ENCODE measurements around the gene NRSN2.
A peak's percentile ranks its signal among the peaks of the same experiment; 100 is the strongest.
"Not testable (repeated sequence)": the region's sequence is repeated elsewhere in the genome, so short reads cannot be mapped to it uniquely, and the experiment has no call there.

NRSN2 gene

GRCh38 chr20:325045-325888 lies 21.6 kb upstream of the NRSN2 start, which contains the start of gene SOX12:
TSS of gene SOX12 (plus strand) at chr20:325552. CDS start at chr20:325925, 373 bp downstream.
- DNase-seq (ENCODE audit: low spot score): peak; percentile 94

- DNase-seq (ENCODE audit: low spot score): peak; percentile 29
These were observed 20.8 kb upstream of the NRSN2 start for GRCh38 chr20:325889-326644.

- DNase-seq (ENCODE audit: low spot score): peak; percentile 30
These were observed 20.2 kb upstream of the NRSN2 start for GRCh38 chr20:326645-327185.

GRCh38 chr20:327186-328026 lies 19.5 kb upstream of the NRSN2 start:
- peak; percentile 92 for DNase-seq (ENCODE audit: low spot score)

- no peak for DNase-seq (ENCODE audit: low spot score)
These were observed 18.6 kb upstream of the NRSN2 start for GRCh38 chr20:328027-328974.

- no peak for DNase-seq (ENCODE audit: low spot score)
These were observed 17.8 kb upstream of the NRSN2 start for GRCh38 chr20:328975-329695.

- DNase-seq (ENCODE audit: low spot score): no peak
These were observed 17.1 kb upstream of the NRSN2 start for GRCh38 chr20:329851-330232.

- DNase-seq (ENCODE audit: low spot score): peak; percentile 75
These were observed 16.4 kb upstream of the NRSN2 start for GRCh38 chr20:330233-331149.

GRCh38 chr20:334578-334977 lies 12.3 kb upstream of the NRSN2 start:
- no peak for DNase-seq (ENCODE audit: low spot score)

- not testable (repeated sequence) for DNase-seq (ENCODE audit: low spot score)
These were observed 10.9 kb upstream of the NRSN2 start for GRCh38 chr20:336040-336439.

- DNase-seq (ENCODE audit: low spot score): no peak
These were observed 5.2 kb upstream of the NRSN2 start for GRCh38 chr20:341682-342081.

GRCh38 chr20:343107-343506 lies 3.8 kb upstream of the NRSN2 start:
- no peak for DNase-seq (ENCODE audit: low spot score)

- no peak for DNase-seq (ENCODE audit: low spot score)
These were observed 775 bp upstream of the NRSN2 start for GRCh38 chr20:346033-346639.

- DNase-seq (ENCODE audit: low spot score): no peak
These were observed 367 bp downstream of the NRSN2 start for GRCh38 chr20:347317-347639.

- DNase-seq (ENCODE audit: low spot score): peak; percentile 97
These were observed 951 bp downstream of the NRSN2 start for GRCh38 chr20:347640-348484.

- DNase-seq (ENCODE audit: low spot score): no peak
These were observed 2.3 kb downstream of the NRSN2 start for GRCh38 chr20:348972-349841.

- DNase-seq (ENCODE audit: low spot score): no peak
These were observed 6.3 kb downstream of the NRSN2 start for GRCh38 chr20:353166-353565.

All from HuH-7 (cell line).